ENCODE data around the gene ST6GALNAC3.

ST6GALNAC3 gene

GRCh38 chr1:76669131-76669530 lies 594.6 kb downstream of the ST6GALNAC3 start:
- no peak for DNase-seq

GRCh38 chr1:76669624-76670315 lies 595.2 kb downstream of the ST6GALNAC3 start:
- DNase-seq = no peak

DNA sequence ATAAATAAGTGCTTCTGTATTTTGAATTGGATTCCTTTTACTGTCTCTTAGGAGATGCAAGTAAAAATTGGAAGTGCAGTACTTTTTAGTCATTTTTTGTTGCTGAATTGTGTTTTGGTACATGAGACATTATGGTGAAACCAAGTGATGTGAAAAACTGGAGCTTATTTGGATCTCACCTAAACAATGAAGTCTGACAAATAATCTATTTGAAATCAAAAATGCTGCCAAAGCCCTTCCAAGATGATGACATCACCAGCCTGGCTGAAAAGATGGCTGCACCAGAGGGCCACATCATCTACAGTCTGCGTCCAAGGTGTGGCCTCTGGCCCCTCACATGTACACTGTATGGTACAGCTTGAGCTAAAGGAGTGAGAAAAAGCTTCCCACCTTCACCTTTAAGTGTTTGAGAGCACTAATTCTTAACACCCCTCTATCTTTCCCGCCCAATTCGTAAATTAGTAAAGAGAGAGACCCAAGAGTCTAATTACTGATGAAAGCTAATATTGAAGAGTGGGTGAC lies 600.2 kb downstream of the ST6GALNAC3 start:
- DNase-seq = no peak

- no peak for DNase-seq
These were observed 603.2 kb downstream of the ST6GALNAC3 start for GRCh38 chr1:76677416-76678405.

DNA sequence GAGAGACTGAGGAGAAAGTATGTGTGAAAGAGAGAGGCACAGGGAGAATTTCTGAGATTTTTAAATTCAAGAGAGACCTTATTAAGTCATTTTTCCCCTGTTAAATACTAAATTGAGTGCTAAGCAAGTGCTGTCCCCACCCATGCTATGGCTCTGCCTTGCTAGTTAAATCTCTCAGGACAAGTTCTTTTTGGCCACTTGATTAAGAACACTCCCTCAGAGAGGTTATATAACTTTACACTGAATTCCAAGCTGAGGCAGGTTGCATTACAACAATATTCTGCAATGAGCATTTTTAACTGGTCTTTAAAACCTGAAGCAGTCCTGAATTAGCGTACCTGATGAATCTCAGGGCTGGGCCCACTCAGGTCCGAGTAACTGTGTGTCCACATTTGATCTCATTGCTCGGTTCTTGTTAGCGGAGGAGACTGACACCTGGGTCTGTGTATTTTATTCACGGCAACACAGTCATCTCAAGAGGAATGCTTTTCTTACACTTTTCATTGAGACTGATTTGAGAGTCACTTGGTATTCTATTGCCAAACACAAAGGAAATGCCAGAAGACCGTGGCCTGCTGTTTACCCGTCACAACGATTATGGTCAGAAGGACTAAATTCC lies 605.1 kb downstream of the ST6GALNAC3 start:
- DNase-seq = no peak

DNA sequence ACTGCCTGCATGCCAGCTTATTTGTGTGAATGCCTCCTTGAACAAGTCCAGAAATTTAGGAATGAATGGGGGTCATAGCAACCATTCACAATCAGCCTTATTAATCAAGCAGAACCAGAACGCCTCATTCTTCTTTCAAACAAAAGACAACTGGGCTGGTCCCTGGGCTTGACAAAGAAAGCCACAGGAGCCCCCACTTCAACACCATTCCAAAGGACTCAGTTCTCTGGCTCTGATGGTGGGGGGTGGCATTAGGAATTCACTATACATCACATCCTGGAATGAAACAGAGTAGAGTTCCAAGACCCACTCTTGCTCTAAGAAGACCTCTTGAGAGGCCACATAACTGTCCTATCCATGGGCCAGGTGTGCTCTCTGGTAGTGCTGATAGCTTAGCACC lies 606.1 kb downstream of the ST6GALNAC3 start:
- no peak for DNase-seq

DNA sequence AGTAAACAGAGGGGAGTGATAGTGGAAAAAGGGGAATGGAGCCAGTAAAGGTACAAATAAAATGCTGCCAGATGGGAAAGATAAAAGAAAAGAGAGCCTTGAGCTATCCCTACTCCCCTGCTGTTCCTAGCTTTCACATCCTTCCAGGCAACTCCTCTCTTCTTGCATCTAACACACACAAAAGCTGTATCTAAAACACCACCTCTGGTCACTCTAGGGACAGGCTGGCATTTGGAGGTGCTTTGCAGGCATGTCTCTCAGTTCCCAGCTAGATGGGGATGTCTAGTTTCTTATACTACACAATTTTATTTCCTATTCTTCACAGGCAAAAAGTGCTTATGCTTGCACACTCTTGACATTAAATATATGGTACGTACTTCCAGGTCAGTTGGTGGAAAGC lies 607.6 kb downstream of the ST6GALNAC3 start:
- no peak for DNase-seq

Data from NCI-H2107 (cell line).